ENCODE measurements around the gene FGD6.

Gene FGD6

GRCh38 chr12:95129115-95129514 is 88.2 kb downstream of the FGD6 start:
- H3K36me3 ChIP-seq (ENCODE audit: control insufficient read depth in 2 of 2, insufficient read depth in 2 of 2, low read length in 2 of 2), result peaks cover under 1 to 8% of the 10 kb centered on the region in 2 donors
- H3K9me3 ChIP-seq (ENCODE audit: control insufficient read depth in 2 of 2, low read length in 2 of 2), result no peaks in the 10 kb centered on the region
- no peak overlapping the region for H3K4me3 ChIP-seq (ENCODE audit: low read length in 2 of 2)
- no peak overlapping the region for H3K9ac ChIP-seq (ENCODE audit: low read length in 2 of 2)
- H3K4me1 ChIP-seq (ENCODE audit: control insufficient read depth, insufficient read depth, low read length), result peaks cover 3% of the 10 kb centered on the region
- no peaks in the 10 kb centered on the region for H3K27me3 ChIP-seq (ENCODE audit: control insufficient read depth in 1 of 2, insufficient read depth in 2 of 2, low read length in 2 of 2)
- no peak overlapping the region for H3K27ac ChIP-seq (ENCODE audit: low read length)

- H3K27ac ChIP-seq (ENCODE audit: low read length), result no peak overlapping the region
- H3K27me3 ChIP-seq (ENCODE audit: control insufficient read depth in 1 of 2, insufficient read depth in 2 of 2, low read length in 2 of 2), result no peaks in the 10 kb centered on the region
- no peaks in the 10 kb centered on the region for H3K9me3 ChIP-seq (ENCODE audit: control insufficient read depth in 2 of 2, low read length in 2 of 2)
- no peak overlapping the region for H3K9ac ChIP-seq (ENCODE audit: low read length in 2 of 2)
- H3K4me3 ChIP-seq (ENCODE audit: low read length in 2 of 2), result no peak overlapping the region
- peaks cover 3% of the 10 kb centered on the region for H3K4me1 ChIP-seq (ENCODE audit: control insufficient read depth, insufficient read depth, low read length)
- peaks cover 0 to 4% of the 10 kb centered on the region in 2 donors for H3K36me3 ChIP-seq (ENCODE audit: control insufficient read depth in 2 of 2, insufficient read depth in 2 of 2, low read length in 2 of 2)
Observed at GRCh38 chr12:95126736-95127135, 90.5 kb downstream of the FGD6 start.

DNA sequence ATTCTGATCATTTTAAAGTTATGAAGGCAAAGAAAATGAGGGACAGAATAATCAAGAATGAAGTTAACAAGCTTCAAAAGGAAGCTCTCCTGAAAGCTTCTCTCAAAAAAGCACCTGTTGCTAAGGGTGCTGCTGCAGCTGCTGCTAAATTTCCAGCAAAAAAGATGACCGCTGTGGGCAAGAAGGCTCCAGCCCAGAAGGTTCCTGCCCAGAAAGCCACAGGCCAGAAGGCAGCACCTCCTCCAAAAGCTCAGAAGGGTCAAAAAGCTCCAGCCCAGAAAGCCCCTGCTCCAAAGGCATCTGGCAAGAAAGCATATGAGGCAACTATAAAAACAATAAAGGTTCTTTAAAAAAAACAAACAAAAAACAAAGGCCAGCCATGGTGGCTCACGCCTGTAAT is 91.2 kb downstream of the FGD6 start:
- Histone ChIP-seq H3K27me3 (ENCODE audit: control insufficient read depth in 1 of 2, insufficient read depth in 2 of 2, low read length in 2 of 2) (no peaks in the 10 kb centered on the region), H3K36me3 (ENCODE audit: control insufficient read depth in 2 of 2, insufficient read depth in 2 of 2, low read length in 2 of 2) (peaks cover 0 to 4% of the 10 kb centered on the region in 2 donors), H3K9me3 (ENCODE audit: control insufficient read depth in 2 of 2, low read length in 2 of 2) (no peaks in the 10 kb centered on the region), H3K27ac (ENCODE audit: low read length) (no peak overlapping the region), H3K4me1 (ENCODE audit: control insufficient read depth, insufficient read depth, low read length) (peaks cover 3% of the 10 kb centered on the region), H3K4me3 (ENCODE audit: low read length in 2 of 2) (no peak overlapping the region), H3K9ac (ENCODE audit: low read length in 2 of 2) (no peak overlapping the region)

DNA sequence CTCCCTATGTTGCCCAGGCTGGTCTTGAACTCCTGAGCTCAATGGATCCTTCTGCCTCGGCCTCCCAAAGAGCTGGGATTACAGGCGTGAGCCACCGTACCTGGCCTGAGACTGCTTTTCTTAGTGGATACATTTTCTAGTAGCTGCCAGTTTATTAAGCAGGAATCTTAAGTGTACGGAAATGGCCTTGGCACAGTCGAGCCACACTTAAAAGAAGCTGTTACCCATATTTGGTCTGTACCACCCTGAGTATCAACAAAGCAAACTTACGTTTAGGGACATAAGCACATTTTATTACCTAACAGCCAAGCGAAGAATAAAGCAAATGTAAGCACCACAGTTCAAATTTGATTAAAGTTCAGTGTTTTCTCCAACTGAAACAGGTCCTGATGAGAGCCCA is 93.2 kb downstream of the FGD6 start:
- Histone ChIP-seq H3K27ac (ENCODE audit: low read length) (peak overlapping the region; percentile 75), H3K4me1 (ENCODE audit: control insufficient read depth, insufficient read depth, low read length) (peaks cover 3% of the 10 kb centered on the region), H3K36me3 (ENCODE audit: control insufficient read depth in 2 of 2, insufficient read depth in 2 of 2, low read length in 2 of 2) (peaks cover 0 to 4% of the 10 kb centered on the region in 2 donors), H3K9ac (ENCODE audit: low read length in 2 of 2) (peak overlapping the region in 1 of 2 donors; percentile 2), H3K27me3 (ENCODE audit: control insufficient read depth in 1 of 2, insufficient read depth in 2 of 2, low read length in 2 of 2) (no peaks in the 10 kb centered on the region), H3K4me3 (ENCODE audit: low read length in 2 of 2) (peak overlapping the region in 1 of 2 donors; percentile 44), H3K9me3 (ENCODE audit: control insufficient read depth in 2 of 2, low read length in 2 of 2) (no peaks in the 10 kb centered on the region)

DNA sequence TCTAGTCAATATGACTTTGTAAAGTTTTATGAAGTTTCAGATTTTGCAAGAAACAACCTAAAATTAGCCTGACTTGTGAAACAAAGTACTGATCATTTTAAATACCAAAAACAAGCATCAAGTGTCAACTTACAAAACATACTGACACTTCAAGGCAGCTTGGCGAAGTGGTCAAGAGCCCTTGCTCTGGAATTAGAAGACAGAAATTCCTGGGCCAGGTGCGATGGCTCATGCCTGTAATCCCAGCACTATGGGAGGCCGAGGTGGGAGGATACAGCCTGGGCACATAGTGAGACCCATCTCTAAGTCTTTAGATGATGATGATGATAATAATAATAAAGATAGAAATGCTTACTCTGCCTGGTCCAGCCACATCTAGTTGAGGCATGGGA is 98.5 kb downstream of the FGD6 start:
- H3K9me3 ChIP-seq (ENCODE audit: control insufficient read depth in 2 of 2, low read length in 2 of 2), result no peaks in the 10 kb centered on the region
- no peaks in the 10 kb centered on the region for H3K36me3 ChIP-seq (ENCODE audit: control insufficient read depth in 2 of 2, insufficient read depth in 2 of 2, low read length in 2 of 2)
- no peak overlapping the region for H3K27ac ChIP-seq (ENCODE audit: low read length)
- H3K4me3 ChIP-seq (ENCODE audit: low read length in 2 of 2), result no peak overlapping the region
- H3K4me1 ChIP-seq (ENCODE audit: control insufficient read depth, insufficient read depth, low read length), result peaks cover 10% of the 10 kb centered on the region
- no peak overlapping the region for H3K9ac ChIP-seq (ENCODE audit: low read length in 2 of 2)
- H3K27me3 ChIP-seq (ENCODE audit: control insufficient read depth in 1 of 2, insufficient read depth in 2 of 2, low read length in 2 of 2), result no peaks in the 10 kb centered on the region

GRCh38 chr12:95118138-95118787 is 99.0 kb downstream of the FGD6 start:
- Histone ChIP-seq H3K27ac (ENCODE audit: low read length) (no peak overlapping the region), H3K36me3 (ENCODE audit: control insufficient read depth in 2 of 2, insufficient read depth in 2 of 2, low read length in 2 of 2) (no peaks in the 10 kb centered on the region), H3K9ac (ENCODE audit: low read length in 2 of 2) (no peak overlapping the region), H3K4me1 (ENCODE audit: control insufficient read depth, insufficient read depth, low read length) (peaks cover 10% of the 10 kb centered on the region), H3K9me3 (ENCODE audit: control insufficient read depth in 2 of 2, low read length in 2 of 2) (no peaks in the 10 kb centered on the region), H3K4me3 (ENCODE audit: low read length in 2 of 2) (no peak overlapping the region), H3K27me3 (ENCODE audit: control insufficient read depth in 1 of 2, insufficient read depth in 2 of 2, low read length in 2 of 2) (no peaks in the 10 kb centered on the region)

DNA sequence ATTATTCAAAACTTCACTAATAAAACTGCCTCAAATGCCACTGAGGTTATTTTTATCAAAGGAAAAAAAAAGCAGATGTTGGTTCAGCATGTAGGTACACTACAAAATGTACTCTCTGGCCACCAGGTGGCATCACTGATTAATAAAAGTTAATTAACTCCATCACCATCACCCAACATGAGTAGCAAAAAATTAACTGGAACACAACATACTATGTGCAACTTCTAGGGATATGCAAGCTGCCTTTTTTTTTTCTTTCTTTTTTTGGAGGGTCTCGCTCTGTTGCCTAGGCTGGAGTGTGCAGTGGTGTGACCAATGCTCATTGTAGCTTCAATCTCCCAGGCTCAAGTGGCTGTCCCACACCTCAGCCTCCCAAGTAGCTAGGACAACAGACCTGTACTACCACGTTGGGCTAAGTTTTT is 100.1 kb downstream of the FGD6 start:
- peaks cover 0 to 5% of the 10 kb centered on the region in 2 donors for H3K36me3 ChIP-seq (ENCODE audit: control insufficient read depth in 2 of 2, insufficient read depth in 2 of 2, low read length in 2 of 2)
- H3K9ac ChIP-seq (ENCODE audit: low read length in 2 of 2), result no peak overlapping the region
- no peak overlapping the region for H3K4me3 ChIP-seq (ENCODE audit: low read length in 2 of 2)
- no peaks in the 10 kb centered on the region for H3K9me3 ChIP-seq (ENCODE audit: control insufficient read depth in 2 of 2, low read length in 2 of 2)
- H3K27me3 ChIP-seq (ENCODE audit: control insufficient read depth in 1 of 2, insufficient read depth in 2 of 2, low read length in 2 of 2), result no peaks in the 10 kb centered on the region
- H3K4me1 ChIP-seq (ENCODE audit: control insufficient read depth, insufficient read depth, low read length), result peaks cover 10% of the 10 kb centered on the region
- no peak overlapping the region for H3K27ac ChIP-seq (ENCODE audit: low read length)

GRCh38 chr12:95116773-95117172 is 100.5 kb downstream of the FGD6 start:
- Histone ChIP-seq H3K9me3 (ENCODE audit: control insufficient read depth in 2 of 2, low read length in 2 of 2) (no peaks in the 10 kb centered on the region), H3K4me3 (ENCODE audit: low read length in 2 of 2) (no peak overlapping the region), H3K4me1 (ENCODE audit: control insufficient read depth, insufficient read depth, low read length) (peaks cover 10% of the 10 kb centered on the region), H3K27me3 (ENCODE audit: control insufficient read depth in 1 of 2, insufficient read depth in 2 of 2, low read length in 2 of 2) (no peaks in the 10 kb centered on the region), H3K27ac (ENCODE audit: low read length) (no peak overlapping the region), H3K36me3 (ENCODE audit: control insufficient read depth in 2 of 2, insufficient read depth in 2 of 2, low read length in 2 of 2) (peaks cover 0 to 5% of the 10 kb centered on the region in 2 donors), H3K9ac (ENCODE audit: low read length in 2 of 2) (peak overlapping the region in 1 of 2 donors; percentile 4)

DNA sequence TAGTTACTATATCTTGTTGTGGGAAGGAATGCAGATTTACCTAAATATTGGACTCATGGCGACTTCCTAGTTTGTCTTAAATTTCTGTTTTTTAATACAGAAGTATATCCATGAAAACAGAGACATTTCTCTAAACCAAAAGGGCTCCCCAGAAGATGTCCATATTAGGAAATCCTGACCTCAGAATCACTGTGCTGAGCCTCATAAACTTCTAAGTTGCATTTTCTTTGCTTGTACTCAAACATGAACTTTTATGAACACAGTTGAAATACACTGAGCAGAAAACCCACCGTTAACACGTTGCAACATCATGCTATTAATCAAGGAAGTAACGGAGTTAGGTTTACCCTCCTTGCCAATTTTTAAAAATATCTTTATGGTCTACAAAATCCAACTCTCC is 100.9 kb downstream of the FGD6 start:
- peaks cover 0 to 5% of the 10 kb centered on the region in 2 donors for H3K36me3 ChIP-seq (ENCODE audit: control insufficient read depth in 2 of 2, insufficient read depth in 2 of 2, low read length in 2 of 2)
- no peak overlapping the region for H3K4me3 ChIP-seq (ENCODE audit: low read length in 2 of 2)
- H3K9me3 ChIP-seq (ENCODE audit: control insufficient read depth in 2 of 2, low read length in 2 of 2), result no peaks in the 10 kb centered on the region
- no peak overlapping the region for H3K9ac ChIP-seq (ENCODE audit: low read length in 2 of 2)
- no peaks in the 10 kb centered on the region for H3K27me3 ChIP-seq (ENCODE audit: control insufficient read depth in 1 of 2, insufficient read depth in 2 of 2, low read length in 2 of 2)
- no peak overlapping the region for H3K27ac ChIP-seq (ENCODE audit: low read length)
- H3K4me1 ChIP-seq (ENCODE audit: control insufficient read depth, insufficient read depth, low read length), result peaks cover 10% of the 10 kb centered on the region

DNA sequence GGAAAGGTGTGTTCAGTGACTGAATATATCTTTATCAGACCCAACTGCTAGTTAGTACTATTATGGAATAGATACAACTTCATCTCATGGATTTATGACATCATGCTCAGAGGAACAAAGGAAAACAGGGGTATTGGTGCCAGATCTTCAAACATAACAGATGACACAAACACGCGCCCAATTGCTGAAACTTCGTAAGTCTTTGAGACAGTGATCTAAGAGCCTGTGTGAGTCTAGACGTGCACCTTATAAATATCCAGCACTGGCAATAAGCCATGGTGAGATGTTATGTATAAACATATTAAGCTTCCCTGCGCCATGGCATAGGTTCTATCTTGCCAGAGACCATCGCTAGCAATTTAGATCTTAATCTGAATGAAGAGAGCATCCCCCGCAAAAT is 101.6 kb downstream of the FGD6 start:
- peaks cover 10% of the 10 kb centered on the region for H3K4me1 ChIP-seq (ENCODE audit: control insufficient read depth, insufficient read depth, low read length)
- no peak overlapping the region for H3K9ac ChIP-seq (ENCODE audit: low read length in 2 of 2)
- H3K4me3 ChIP-seq (ENCODE audit: low read length in 2 of 2), result no peak overlapping the region
- no peaks in the 10 kb centered on the region for H3K27me3 ChIP-seq (ENCODE audit: control insufficient read depth in 1 of 2, insufficient read depth in 2 of 2, low read length in 2 of 2)
- H3K27ac ChIP-seq (ENCODE audit: low read length), result no peak overlapping the region
- H3K36me3 ChIP-seq (ENCODE audit: control insufficient read depth in 2 of 2, insufficient read depth in 2 of 2, low read length in 2 of 2), result peaks cover 0 to 5% of the 10 kb centered on the region in 2 donors
- no peaks in the 10 kb centered on the region for H3K9me3 ChIP-seq (ENCODE audit: control insufficient read depth in 2 of 2, low read length in 2 of 2)

DNA sequence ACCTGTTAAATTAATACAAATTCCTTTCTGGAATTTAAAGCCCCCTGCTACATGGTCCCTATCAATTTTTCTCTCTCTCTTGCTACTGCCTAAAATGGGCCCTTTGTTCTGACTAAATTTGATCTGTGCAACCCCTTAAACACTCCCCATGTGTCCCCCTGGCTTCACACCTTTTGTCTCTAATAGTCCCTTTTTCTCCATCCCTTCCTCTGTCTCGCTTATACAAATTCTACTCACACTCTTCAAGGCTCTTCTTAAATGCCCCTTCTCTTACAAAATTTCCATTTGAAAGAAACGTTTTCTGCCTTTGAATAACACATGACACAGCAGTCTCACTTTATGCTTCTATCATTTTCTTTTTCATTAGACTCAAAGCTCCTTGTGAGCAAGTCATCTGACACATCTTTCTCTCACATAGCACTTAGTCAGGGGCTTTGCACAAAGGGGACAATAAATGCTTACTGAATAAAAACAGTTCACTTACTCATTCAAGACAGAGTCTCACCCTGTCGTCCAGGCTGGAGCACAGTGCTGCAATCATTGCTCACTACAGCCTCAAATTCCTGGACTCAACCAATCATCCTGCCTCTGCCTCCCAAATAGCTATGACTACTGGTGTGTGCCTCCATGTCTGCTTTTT is 102.4 kb downstream of the FGD6 start:
- no peak overlapping the region for H3K27ac ChIP-seq (ENCODE audit: low read length)
- H3K4me3 ChIP-seq (ENCODE audit: low read length in 2 of 2), result no peak overlapping the region
- peaks cover 10% of the 10 kb centered on the region for H3K4me1 ChIP-seq (ENCODE audit: control insufficient read depth, insufficient read depth, low read length)
- peaks cover 0 to 5% of the 10 kb centered on the region in 2 donors for H3K36me3 ChIP-seq (ENCODE audit: control insufficient read depth in 2 of 2, insufficient read depth in 2 of 2, low read length in 2 of 2)
- no peak overlapping the region for H3K9ac ChIP-seq (ENCODE audit: low read length in 2 of 2)
- no peaks in the 10 kb centered on the region for H3K9me3 ChIP-seq (ENCODE audit: control insufficient read depth in 2 of 2, low read length in 2 of 2)
- no peaks in the 10 kb centered on the region for H3K27me3 ChIP-seq (ENCODE audit: control insufficient read depth in 1 of 2, insufficient read depth in 2 of 2, low read length in 2 of 2)

Data from stomach smooth muscle (tissue), 2 donors.